Stimulated activated CD8-positive, alpha-beta memory T cell treated with anti-CD3 and anti-CD28 coated beads, Interleukin-7, amount 100 ng/mL, for 48 hours (primary cell): Measurements from ENCODE around the gene GSTA1.
"Not testable (repeated sequence)": the region's sequence is repeated elsewhere in the genome, so short reads cannot be mapped to it uniquely, and the experiment has no call there.

Experiments used
- DNase-seq, 2 donors: peaks; one replicate each; pipeline ENCODE4 v3.0.0-alpha.2; 2020; ENCODE audit warnings: low read depth in 1 of 2; ENCODE audit errors: extremely low read depth in 1 of 2

Gene GSTA1

DNA sequence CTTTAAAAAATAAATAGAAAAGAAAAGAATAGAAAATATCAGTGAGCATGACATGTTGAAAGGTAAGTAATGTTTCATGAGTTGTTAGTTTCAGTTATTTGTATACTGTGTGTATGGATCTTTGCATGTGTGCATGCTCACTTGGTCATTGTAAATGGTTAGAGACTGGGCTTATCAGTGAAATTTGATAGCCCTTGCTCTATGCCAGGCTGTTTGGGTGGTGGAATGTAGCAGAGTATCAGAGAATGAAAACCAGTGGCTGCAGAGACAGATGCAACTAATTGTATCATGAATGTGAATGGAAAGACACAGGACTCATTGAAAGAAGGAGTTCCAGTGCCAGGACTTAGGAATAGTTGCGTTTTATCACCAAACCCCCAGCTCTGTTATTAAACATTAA lies 44.5 kb downstream of the GSTA1 start:
- DNase-seq = no peak

DNA sequence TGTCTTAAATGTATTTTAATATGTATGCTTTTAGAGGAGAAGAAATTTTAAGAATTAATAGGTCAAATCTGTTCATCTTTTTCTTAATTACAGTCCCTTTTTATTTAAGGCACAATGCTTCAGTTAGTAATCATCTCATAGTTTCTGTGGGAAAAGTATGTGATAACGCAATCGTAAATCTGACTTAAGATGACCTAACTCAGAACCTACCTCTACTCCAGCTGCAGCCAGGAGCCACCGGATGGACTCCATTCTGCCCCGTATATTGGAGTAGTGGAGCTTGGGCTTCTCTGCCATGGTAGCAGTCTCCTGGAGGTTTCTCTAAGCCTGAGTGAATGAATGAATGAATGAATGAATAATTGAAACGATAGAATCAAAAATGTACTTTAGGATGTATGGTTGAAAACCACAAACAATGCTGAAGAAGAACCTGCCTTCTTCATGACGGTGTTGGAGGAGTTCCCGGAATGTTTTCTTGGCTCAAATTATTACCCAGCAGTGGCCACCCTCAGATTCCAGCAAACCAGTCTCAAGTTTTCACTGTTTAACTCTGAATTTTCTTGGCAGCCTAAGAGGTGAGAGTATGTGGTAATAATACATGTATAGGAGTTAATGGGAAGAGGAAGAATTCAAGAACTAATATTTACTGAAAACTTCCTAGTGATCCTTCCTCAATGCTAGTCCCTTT lies 45.8 kb downstream of the GSTA1 start:
- DNase-seq = not testable (repeated sequence)

DNA sequence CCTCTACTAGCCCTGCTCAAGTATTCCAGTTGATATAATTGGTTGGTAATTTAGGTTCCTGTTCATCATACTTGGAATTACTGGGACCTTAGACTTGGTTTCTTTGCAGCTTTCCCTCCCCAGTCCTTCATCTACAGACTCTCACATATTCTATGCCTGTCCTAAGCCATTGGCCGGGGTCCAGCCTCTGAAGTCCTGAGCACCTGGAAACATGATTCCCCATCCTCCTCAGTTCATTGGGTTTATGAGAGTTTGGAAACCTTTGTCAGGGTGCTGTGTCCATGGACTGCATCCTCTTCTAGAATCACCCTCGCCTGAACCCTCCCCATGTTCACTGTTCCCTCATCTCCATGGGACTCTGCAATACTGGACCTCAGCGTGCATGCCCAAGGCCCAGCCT lies 49.2 kb downstream of the GSTA1 start:
- no peak for DNase-seq

- not testable (repeated sequence) for DNase-seq
Measured at GRCh38 chr6:52753137-52753536, 50.5 kb downstream of the GSTA1 start.

- DNase-seq = no peak
Measured at GRCh38 chr6:52752310-52752709, 51.3 kb downstream of the GSTA1 start.

DNA sequence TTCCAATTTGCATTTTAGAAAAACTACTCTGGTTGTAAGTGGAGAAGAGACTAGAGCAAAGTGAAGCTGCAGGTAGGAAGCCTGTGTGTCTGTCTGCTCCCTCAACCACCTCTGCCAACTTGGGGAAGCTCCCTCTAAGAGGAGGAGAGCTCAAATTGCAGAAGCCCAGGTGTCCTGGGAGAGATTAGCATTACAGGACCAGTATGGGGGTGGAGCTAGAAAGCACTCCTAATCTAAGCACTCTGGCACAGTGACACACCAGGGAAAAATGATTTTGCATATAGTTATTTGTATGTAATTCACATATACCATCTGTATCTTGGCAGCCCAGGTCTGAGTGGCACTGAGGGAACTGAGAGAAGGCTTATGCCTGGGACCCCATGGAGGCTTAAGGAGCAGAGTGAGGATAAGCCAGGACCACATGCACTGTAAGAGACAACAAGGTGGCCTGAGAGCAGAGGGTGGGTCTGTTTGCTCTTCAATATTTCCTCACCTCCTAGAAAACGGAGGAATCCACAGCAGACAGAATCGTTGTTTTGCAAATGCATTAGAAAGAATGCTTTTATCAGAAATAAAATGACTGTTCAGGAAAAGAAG lies 54.0 kb downstream of the GSTA1 start:
- DNase-seq = no peak

DNA sequence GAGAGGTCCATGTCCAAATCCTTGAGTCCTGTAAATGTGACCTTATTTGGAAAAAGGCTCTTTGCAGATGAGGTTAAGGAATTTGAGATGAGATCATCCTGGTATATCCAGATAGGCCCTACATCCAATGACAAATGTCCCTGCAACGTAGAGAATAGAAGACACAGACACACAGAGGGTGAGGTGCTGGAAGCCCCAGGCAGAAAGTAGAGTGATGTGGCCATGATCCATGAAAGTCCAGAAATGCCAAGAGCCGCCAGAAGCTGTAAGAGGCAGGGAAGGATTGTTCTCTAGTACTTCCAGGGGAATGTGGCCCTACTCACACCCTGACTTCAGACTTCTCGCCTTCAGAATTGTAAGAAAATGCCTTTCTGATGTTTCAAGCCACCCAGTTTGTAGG lies 56.3 kb downstream of the GSTA1 start:
- not testable (repeated sequence) for DNase-seq

DNA sequence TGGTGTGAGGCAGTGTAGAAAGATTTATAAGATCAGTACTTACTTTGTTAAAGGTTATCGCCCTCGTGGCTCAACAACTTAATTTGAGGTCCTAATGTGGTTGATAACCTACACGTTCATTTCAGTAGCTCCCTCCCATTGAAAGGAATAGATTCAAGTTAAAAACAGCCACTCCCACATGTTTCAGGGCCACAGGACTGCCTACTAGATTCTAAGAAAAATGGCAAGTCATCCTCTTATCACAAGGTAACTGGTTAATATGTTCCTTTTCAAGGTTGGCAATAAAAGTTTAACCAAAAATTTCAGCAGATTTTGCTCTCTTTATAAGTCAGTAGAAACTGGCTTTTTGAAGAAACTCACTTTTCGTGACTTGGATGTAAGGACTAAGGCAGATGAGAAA lies 57.4 kb downstream of the GSTA1 start:
- DNase-seq = no peak

DNA sequence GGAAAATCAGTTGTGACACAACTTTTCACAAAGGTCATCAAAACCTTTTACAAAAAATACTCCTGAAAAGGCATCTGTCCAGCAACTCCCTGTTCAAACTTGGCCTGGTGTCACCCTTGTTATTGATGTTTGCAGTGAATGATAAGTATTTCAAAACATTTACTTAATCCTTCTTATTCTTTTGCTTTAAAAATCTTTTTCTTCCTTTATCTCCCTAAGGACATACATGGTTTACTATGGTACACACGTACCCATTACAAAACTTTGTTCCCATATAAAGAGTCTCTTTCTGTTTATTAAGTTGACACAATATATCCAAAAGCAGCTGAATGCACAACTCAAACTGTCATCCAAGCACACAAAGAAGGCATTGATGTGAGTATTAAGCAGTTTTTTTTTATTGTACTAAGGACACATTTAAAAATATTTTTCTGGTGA lies 57.8 kb downstream of the GSTA1 start:
- no peak for DNase-seq

DNA sequence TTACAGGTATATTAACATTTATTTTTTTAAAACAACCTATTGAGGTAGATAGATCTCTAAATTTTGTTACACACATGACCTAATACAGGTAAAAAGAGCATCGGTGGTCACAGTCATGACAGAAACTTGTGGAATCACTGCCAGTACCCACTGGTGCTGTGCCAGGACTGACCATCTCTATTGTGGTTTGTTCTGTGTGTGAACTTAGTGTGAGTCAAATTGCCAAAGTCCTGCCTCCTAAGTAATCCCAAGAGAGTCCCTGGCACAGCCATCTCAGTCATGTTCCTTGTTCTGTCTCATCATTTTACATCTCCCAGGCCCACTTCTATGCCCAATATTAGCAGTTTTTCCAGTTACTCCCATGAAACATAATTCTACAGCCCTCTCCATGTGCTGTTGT lies 61.7 kb downstream of the GSTA1 start:
- no peak for DNase-seq
